Measurements from ENCODE around the gene AKNA. TPM values are rescaled to one million over a fixed set of nuclear protein-coding genes. Genes with fewer than 3 reads are reported as not detected.

AKNA gene
- polyA plus RNA-seq, 1 donor from 2014 or later, result 1.2 TPM

DNA sequence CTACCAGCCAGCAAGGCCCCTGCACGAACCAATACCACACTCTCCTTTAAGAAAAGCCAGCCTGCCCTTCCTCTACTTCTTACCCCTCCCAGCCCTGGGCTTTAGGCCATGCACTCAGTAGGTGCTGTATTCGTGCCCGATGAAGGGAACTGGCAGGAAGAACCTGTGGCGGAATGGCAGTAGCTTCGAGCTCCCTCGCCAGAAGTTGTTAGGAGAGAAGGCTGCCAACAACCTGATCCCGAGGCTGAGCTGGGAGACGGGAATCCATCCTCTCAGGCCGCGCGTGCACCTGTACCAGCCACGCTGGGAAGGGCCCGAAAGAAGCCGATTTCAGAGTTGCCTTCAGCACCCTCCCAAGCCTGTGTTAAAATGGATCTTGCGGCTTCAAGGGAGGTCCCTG is 45.3 kb upstream of the AKNA start:
- Histone ChIP-seq H3K9me3 (ENCODE audit: low read length) (no peaks in the 10 kb centered on the region), H3K27ac (ENCODE audit: low read length) (no peak overlapping the region), H3K9me2 (ENCODE audit: insufficient read depth, low read length) (no peaks in the 10 kb centered on the region), H3K4me2 (ENCODE audit: low read length) (no peak overlapping the region), H3F3A (ENCODE audit: insufficient read depth, low read length, poor library complexity, severe bottlenecking) (no peaks in the 10 kb centered on the region), H3K79me2 (replicated peaks; ENCODE audit: insufficient read depth, low read length) (no peaks in the 10 kb centered on the region), H3K27me3 (ENCODE audit: insufficient read depth, low read depth, low read length) (no peaks in the 10 kb centered on the region), H3K36me3 (ENCODE audit: insufficient read depth, low read length) (no peaks in the 10 kb centered on the region), H3K4me3 (ENCODE audit: low read length) (no peak overlapping the region), H3K9ac (ENCODE audit: low read length) (no peak overlapping the region), H2AFZ (ENCODE audit: low read depth, low read length) (no peak overlapping the region), H4K20me1 (ENCODE audit: insufficient read depth) (no peaks in the 10 kb centered on the region)
- TF ChIP-seq SMC3 (conservative IDR thresholded peaks at IDR 0.05; ENCODE audit: poor library complexity) (no peak), POLR2AphosphoS5 (IDR thresholded peaks at IDR 0.05) (no peak), EP300 (conservative IDR thresholded peaks at IDR 0.05; ENCODE audit: poor library complexity, severe bottlenecking) (no peak), RAD21 (conservative IDR thresholded peaks at IDR 0.05) (no peak), EZH2 (IDR thresholded peaks at IDR 0.05; ENCODE audit: borderline replicate concordance, insufficient read depth, low read length, poor library complexity, severe bottlenecking) (no peak), MXI1 (conservative IDR thresholded peaks at IDR 0.05; ENCODE audit: poor library complexity, severe bottlenecking) (no peak), TAF1 (IDR thresholded peaks at IDR 0.05; ENCODE audit: low read depth) (no peak)
- TF ChIP-seq, protein P1, sequence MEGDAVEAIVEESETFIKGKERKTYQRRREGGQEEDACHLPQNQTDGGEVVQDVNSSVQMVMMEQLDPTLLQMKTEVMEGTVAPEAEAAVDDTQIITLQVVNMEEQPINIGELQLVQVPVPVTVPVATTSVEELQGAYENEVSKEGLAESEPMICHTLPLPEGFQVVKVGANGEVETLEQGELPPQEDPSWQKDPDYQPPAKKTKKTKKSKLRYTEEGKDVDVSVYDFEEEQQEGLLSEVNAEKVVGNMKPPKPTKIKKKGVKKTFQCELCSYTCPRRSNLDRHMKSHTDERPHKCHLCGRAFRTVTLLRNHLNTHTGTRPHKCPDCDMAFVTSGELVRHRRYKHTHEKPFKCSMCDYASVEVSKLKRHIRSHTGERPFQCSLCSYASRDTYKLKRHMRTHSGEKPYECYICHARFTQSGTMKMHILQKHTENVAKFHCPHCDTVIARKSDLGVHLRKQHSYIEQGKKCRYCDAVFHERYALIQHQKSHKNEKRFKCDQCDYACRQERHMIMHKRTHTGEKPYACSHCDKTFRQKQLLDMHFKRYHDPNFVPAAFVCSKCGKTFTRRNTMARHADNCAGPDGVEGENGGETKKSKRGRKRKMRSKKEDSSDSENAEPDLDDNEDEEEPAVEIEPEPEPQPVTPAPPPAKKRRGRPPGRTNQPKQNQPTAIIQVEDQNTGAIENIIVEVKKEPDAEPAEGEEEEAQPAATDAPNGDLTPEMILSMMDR (IDR thresholded peaks at IDR 0.05; ENCODE audit: poor library complexity, severe bottlenecking), result no peak
- TF ChIP-seq, protein P2, sequence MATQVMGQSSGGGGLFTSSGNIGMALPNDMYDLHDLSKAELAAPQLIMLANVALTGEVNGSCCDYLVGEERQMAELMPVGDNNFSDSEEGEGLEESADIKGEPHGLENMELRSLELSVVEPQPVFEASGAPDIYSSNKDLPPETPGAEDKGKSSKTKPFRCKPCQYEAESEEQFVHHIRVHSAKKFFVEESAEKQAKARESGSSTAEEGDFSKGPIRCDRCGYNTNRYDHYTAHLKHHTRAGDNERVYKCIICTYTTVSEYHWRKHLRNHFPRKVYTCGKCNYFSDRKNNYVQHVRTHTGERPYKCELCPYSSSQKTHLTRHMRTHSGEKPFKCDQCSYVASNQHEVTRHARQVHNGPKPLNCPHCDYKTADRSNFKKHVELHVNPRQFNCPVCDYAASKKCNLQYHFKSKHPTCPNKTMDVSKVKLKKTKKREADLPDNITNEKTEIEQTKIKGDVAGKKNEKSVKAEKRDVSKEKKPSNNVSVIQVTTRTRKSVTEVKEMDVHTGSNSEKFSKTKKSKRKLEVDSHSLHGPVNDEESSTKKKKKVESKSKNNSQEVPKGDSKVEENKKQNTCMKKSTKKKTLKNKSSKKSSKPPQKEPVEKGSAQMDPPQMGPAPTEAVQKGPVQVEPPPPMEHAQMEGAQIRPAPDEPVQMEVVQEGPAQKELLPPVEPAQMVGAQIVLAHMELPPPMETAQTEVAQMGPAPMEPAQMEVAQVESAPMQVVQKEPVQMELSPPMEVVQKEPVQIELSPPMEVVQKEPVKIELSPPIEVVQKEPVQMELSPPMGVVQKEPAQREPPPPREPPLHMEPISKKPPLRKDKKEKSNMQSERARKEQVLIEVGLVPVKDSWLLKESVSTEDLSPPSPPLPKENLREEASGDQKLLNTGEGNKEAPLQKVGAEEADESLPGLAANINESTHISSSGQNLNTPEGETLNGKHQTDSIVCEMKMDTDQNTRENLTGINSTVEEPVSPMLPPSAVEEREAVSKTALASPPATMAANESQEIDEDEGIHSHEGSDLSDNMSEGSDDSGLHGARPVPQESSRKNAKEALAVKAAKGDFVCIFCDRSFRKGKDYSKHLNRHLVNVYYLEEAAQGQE (IDR thresholded peaks at IDR 0.05; ENCODE audit: borderline replicate concordance), result no peak

DNA sequence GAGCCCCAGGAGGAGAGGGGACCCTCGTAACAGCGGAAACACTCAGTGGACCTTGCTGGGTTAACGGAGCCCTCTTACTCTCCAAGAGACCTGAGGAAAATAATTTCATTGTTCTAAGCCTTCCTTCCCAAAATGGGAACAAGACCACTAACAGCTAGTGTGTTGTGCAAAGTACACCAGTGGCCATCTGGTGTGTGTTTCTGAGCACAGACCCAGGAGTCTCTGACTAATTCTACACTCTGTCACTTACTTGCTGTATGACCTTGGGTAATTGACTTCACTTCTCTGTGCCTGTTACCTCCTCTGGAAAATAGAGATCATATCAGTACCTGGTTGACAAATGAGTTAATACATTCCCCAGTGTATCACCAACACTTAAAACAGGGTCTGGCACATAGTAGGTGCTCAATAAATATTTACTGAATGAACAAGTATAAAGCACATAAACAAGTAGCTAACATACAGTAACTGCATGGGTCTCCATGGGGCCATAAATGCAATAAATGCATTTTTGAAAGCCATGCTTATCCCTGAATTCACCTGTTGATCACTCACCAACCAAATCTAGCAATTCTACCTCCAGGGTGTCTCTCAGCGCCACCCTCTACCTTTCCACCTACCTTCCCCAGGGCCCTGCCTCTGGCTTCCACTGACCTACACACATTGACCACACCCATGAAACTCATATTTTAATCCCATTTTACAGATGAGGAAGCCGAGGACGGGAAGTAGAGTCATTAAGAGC is 44.7 kb upstream of the AKNA start:
- Histone ChIP-seq H3K27me3 (ENCODE audit: insufficient read depth, low read depth, low read length) (no peaks in the 10 kb centered on the region), H3K4me2 (ENCODE audit: low read length) (no peak overlapping the region), H3K4me3 (ENCODE audit: low read length) (no peak overlapping the region), H3K36me3 (ENCODE audit: insufficient read depth, low read length) (no peaks in the 10 kb centered on the region), H3K79me2 (replicated peaks; ENCODE audit: insufficient read depth, low read length) (no peaks in the 10 kb centered on the region), H2AFZ (ENCODE audit: low read depth, low read length) (no peak overlapping the region), H3K9me3 (ENCODE audit: low read length) (no peaks in the 10 kb centered on the region), H3K9ac (ENCODE audit: low read length) (no peak overlapping the region), H3K9me2 (ENCODE audit: insufficient read depth, low read length) (no peaks in the 10 kb centered on the region), H3K27ac (ENCODE audit: low read length) (no peak overlapping the region), H3F3A (ENCODE audit: insufficient read depth, low read length, poor library complexity, severe bottlenecking) (no peaks in the 10 kb centered on the region), H4K20me1 (ENCODE audit: insufficient read depth) (no peaks in the 10 kb centered on the region)
- TF ChIP-seq EZH2 (IDR thresholded peaks at IDR 0.05; ENCODE audit: borderline replicate concordance, insufficient read depth, low read length, poor library complexity, severe bottlenecking) (no peak), SMC3 (conservative IDR thresholded peaks at IDR 0.05; ENCODE audit: poor library complexity) (no peak), TAF1 (IDR thresholded peaks at IDR 0.05; ENCODE audit: low read depth) (no peak), MXI1 (conservative IDR thresholded peaks at IDR 0.05; ENCODE audit: poor library complexity, severe bottlenecking) (no peak)
